Anterior cingulate cortex (tissue), 58 donors: Measurements from ENCODE around the gene MZT2A.
"Not testable (repeated sequence)": the region's sequence is repeated elsewhere in the genome, so short reads cannot be mapped to it uniquely, and the experiment has no call there.

Experiments
- DNase-seq, 58 donors: peaks; one replicate each; lab custom pipeline; 2025; lab: John Stamatoyannopoulos, UW

The MZT2A gene, protein sequence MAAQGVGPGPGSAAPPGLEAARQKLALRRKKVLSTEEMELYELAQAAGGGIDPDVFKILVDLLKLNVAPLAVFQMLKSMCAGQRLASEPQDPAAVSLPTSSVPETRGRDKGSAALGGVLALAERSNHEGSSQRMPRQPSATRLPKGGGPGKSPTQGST

DNA sequence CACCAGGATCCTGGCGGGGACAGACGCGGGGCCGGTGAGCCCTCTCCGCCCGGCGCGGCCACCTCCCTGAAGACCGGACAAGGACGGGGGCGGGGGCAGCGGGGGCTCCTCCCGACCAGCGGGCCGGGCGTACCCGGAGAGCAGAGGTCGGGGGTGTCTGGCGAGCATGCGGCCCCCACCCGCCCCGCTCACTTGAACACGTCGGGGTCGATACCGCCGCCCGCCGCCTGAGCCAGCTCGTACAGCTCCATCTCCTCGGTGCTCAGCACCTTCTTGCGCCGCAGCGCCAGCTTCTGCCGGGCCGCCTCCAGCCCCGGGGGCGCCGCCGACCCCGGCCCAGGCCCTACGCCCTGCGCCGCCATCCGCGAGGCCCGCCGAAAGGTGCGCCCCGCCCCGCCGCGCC is at the start of gene MZT2A:
Gene MZT2A (minus strand): TSS at position 383 of the 403 bp plus-strand sequence. CDS start 21 bp downstream, at position 362.
- DNase-seq = peak in 6 of 58 donors; percentile 31 to 62 (median 48)

DNA sequence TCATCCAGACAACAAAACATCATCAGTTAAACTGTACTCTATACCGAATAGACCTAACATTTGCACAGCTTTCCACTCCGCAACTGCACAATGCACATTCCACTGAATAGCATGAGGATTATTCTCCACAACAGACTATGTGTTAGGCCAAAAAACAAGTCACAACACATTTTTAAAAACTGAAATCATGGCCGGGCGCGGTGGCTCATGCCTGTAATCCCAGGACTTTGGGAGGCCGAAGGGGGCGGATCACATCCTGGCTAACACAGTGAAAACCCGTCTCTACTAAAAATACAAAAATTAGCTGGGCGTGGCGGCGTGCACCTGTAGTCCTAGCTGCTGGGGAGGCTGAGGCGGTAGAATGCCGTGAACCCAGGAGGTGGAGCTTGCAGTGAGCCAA is 46.7 kb upstream of the MZT2A start:
- DNase-seq = not testable (repeated sequence)

- not testable (repeated sequence) for DNase-seq
Observed at GRCh38 chr2:131536841-131537240, 44.6 kb upstream of the MZT2A start.

- not testable (repeated sequence) for DNase-seq
Observed at GRCh38 chr2:131535951-131536826, 44.0 kb upstream of the MZT2A start.

DNA sequence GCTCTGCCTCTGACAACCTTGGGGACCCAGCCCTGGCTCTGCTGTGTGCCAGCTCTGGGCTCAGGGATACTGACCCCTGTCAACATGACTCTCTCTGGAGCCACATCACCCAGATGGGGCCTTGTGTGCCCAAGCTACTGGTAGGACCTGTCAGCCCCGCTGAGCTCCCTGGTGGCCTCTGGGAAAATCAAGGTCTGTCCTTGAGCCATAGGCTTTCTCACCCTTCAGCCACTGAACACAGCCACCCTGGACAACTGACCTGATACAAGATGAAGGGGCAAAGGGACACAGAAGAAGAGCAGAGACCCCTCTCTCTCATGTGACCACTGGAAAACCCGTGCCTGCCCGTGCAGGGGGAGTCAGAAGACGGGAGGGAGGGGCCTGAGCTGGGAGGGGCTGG is 43.3 kb upstream of the MZT2A start:
- DNase-seq = no peak

- DNase-seq = not testable (repeated sequence)
Observed at GRCh38 chr2:131534965-131535364, 42.8 kb upstream of the MZT2A start.

- DNase-seq = not testable (repeated sequence)
Observed at GRCh38 chr2:131534317-131534672, 42.1 kb upstream of the MZT2A start.

DNA sequence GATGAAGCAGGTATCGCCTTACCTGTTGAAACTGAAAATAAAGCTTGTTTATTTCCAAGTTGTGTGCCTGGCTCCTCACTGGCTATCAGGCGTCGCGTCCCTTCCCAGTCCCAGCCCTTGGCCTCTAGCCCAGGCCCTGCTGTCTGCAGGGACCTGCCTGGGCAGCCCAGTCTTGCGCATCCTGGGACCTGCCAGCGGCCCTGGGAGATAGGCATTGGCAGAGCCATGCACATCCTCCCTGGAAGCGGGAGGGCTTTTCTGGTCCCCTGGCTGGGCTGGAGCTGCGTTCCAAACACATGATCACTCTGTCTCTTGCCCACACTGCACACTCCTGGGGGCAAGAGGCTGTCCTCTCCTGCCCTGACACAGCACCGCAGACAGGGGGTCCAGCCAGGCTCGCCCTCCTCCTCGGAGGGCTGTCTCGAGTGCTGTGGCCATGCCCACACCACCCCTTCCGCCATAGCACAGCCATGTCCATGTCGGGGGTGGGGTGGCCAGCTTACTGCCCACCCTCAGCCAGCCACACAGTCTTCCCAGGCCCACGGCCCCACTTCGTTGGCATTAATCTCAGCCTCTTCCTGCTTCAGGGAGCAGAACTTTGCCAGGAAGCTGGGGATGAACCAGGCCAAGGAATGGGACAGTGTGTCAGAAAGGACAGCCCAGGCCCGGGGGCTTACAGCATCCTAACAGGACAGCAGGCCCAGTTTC is 41.6 kb upstream of the MZT2A start:
- DNase-seq = not testable (repeated sequence)

GRCh38 chr2:131532723-131533608 is 40.8 kb upstream of the MZT2A start:
- DNase-seq = not testable (repeated sequence)

- not testable (repeated sequence) for DNase-seq
Observed at GRCh38 chr2:131531547-131532185, 39.5 kb upstream of the MZT2A start.

- DNase-seq = not testable (repeated sequence)
Observed at GRCh38 chr2:131530626-131531344, 38.6 kb upstream of the MZT2A start.

DNA sequence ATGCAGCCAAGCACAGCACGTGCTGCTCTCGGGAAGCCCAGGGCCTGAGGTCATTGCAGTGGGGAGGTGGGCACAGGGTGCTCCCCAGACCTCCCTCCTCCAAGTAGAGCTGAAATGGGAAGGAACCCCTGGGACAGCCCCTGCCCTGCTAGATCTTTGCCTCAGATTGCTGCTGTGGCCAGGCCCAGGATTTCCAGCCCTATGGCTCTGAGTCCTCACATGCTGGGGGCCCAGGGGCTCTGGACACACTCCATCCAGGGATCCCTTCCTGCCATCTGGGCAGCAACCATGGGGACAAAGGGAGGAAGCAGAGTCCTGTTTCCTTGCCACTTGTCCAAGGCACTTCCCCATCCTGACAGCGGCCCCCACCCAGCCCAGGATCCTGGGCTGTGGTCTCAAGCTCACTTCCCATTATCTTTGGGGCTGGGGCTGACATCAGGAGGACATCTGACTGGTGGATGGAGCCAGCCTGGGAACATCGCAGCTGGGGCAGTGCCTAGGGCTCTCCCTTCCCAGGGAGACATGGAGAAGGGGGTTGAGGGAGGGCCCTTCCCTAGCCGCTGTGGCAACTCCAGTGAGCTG is 37.8 kb upstream of the MZT2A start:
- not testable (repeated sequence) for DNase-seq

DNA sequence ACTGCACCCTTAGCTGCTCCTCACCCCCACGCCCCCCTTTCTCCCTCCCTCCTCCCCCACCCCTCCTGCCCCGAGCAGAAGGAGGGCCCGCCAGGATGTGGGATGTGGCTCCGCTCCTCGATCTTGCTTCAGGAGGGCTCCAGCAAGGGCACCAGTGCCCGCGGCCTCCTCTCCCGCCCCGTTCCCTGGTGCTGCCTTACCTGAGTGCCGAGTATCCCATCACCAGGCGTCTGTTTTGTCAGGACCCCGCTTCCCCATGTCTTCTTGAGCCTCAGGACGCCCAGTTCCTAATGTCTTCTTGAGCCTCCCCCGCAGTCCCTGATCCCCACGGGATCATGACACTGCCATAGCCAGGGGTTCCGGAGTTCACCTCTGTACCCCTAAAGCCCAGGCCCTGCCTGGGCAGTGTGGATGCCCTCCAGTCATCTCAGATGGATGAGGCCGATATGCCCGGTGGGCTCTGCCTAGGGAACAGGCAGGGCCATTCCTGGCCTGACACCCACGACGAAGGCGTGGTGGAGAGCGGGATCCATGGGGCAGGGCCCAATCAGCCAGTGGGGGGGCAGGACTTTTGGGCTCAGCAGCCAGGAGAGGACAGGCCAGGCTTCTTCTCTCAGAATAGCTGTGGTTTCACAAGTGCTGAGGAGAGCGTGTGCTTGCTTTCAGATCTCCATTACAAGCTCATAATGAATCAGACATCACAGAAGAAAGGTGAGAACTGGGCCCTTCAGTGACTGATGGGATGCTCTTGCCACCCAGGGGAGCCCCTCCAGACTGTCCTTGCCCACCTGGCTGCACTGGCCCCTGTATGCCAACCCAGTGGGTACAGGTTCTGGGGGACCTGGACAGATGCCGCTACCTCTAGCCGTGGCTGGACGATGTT is 37.0 kb upstream of the MZT2A start:
- DNase-seq = not testable (repeated sequence)

DNA sequence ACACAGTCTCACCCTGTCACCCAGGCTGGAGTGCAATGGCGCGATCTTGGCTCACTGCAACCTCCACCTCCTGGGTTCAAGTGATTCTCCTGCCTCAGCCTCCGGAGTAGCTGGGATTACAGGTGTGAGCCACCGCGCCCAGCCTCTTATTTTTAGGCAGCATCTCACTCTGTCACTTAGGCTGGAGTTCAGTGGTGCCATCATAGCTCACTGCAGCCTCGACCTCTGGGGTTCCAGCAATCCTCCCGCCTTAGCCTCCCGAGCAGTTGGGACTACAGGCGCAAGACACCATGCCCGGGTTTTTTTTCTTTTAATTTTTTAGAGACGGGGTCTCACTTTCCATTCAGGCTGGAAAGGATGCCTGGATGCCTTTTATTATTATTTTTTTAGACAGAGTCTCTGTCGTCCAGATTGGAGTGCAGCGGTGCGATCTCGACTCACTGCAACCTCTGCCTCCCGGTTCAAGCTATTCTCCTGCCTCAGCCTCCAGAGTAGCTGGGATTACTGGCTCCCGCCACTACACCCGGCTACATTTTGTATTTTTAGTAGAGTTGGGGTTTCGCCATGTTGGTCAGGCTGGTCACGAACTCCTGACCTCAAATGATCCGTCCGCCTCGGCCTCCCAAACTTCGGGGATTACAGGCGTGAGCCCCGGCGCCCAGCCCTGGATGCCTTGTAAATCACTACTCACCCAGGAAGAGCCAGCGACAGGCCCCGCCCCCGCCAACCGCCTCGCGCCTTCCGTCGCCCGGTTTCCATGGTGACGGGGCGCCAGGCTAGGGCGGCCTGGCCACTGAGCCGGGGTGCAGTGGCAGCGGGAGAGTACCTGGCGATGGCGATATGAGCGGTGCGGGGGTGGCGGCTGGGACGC is 35.2 kb upstream of the MZT2A start, which contains the start of gene CCDC74A:
Gene CCDC74A (plus strand): TSS at position 758 of the 871 bp plus-strand sequence. CDS start 83 bp downstream, at position 841.
- DNase-seq = peak in 40 of 58 donors; percentile 7 to 64 (median 34)

DNA sequence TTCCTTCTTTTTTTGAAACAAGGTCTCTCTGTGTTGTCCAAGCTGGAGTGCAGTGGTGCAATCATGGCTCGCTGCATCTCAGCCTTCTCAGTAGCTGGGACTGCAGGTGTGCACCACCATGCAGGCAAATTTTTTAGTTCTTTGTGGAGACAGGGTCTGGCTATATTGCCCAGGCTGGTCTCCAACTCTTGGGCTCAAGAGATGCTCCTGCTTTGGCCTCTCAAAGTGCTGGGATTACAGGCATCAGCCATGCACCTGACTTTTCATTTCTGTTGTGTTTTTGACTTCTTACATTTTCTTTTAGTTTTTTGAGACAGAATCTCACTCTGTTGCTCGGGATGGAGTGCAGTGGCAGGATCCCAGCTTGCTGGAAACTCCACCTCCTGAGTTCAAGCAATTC is 33.1 kb upstream of the MZT2A start:
- not testable (repeated sequence) for DNase-seq
